ENCODE results near the gene GPC4.

GPC4 gene

DNA sequence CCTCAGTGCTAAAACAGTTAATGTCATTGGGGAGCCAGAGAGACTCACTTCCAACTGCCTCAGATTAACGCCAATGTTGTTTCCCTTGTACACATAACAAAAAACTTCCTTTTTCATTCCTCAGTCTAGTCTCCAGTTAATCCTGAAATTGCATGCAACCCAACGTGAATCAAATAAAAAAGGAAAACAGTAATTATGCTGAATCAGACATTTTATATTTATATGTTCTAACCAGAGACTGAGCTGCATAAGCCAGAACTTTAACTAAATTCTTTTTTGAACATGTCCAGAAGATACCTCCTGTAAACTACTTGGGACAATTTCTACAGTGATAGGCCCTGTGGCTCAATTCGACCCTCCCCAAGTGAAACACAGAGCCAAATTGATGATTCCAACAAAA is 4.7 kb downstream of the GPC4 start:
- no peak for DNase-seq

DNA sequence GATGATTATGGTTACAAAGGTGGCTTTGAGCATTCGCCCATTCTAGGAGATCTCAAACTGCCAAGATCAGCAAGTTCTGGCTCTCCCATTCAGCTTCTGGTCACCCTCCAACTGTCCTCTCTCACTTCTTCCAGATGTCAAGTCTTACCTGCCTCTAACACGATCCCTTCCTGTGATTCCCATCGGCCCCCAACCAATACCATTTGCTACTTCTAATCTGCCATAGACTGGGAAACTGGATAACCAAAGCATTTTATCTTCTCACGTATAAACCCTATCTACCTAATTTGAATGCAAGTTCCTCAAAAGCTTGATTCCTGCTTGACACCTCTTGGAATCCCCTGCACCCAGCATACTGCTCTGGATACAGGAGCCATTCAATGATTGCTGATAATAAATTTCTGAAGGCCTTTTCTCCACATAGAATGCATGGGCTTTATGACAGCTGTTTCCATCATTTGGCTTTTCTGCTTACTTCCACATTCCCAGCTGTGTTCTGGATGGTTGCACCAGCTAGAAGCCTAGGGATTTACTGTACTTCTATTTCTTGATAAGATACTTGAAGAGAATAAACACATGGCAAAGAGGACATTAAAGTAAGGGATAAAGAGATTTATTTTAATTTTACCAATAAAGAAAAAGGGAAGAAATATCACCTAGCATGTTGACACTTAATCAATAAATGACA is 9.6 kb downstream of the GPC4 start:
- no peak for DNase-seq

DNA sequence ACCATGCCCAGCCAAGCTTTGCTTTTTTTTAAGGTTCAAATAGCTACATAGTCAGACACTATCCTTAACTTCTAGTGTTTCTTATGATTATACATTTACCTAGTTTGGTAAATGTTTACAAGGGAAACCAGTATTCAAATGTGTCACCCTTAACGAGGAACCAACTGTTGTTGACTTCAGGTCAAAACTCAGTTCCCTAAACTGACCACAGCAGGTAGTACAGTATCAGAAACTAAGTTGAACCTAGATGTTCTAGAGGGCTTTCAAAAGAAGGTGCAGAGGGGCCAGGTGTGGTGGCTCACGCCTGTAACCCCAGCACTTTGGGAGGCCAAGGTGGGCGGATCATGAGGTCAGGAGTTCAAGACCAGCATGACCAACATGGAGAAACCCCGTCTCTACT is 11.3 kb downstream of the GPC4 start:
- DNase-seq: no peak

DNA sequence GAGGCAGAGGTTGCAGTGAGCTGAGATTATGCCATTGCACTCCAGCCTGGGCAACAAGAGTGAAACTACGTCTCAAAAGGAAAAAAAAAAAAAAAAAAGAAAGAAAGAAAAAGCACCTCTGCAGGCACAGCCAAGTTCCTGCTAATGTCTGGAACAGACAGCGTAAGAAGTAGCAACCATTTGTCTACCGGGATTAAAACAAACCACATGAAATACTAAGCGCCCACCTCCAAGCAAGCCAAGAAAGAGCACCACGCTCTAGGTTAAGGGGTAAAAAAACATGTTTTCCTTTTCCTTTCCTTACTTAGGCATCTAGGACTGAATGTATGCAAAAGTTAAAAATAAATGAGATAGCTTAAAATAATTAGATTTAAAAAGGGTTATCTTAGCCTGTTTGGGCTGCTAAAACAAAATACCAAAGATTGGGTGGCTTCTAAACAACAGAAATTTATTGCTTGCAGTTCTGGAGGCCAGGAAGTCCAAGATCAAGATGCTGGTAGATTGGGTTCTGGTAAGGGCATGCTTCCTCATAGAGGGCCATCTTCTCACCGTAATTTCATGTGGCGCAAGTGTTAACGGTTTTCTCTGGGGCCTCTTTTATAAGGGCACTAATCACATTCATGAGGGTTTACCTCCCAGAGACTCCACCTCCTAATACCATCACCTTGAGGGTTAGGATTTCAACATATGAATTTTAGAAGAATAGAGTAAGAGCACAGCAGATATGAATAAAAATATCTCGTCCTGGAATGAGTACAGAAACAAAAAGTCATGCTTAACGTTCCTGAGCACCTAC is 12.3 kb downstream of the GPC4 start:
- DNase-seq: no peak

DNA sequence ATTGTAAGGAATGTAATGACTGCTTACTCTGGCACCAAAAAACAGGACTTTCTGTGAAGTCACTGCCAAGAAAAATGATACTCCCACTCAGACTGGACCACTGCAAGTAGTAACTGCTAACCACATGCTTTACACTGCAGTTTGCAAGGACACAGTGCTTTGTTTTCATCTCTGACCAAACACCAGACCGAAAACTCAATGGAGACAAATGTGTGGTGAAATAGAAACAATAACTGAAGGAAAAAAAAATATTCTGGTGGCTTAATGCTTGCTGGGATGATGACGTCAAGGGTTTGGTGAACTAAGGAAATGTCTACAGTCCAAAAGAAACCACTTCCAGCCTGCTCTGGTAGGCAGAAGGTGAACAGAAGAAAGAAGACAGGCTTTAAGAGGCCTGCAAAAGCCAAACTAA is 13.2 kb downstream of the GPC4 start:
- DNase-seq: no peak

DNA sequence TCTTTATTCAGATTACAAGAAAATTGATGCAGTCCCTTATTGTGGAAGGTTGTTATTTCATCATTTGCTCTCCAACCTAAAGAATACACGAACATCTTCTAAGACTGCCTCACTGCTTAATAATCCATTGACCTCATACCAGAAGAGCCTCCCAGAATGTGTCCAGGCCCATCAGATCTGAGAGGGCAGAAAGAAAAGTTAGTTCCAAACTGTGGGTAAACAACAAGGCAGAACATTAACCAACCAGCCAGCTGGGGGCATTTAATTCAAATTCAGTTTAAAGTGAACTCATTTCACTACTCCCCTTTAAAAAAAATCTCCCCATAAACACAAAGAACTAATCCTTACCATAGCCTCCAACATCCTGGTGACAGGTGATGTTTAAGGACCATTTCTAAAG is 13.8 kb downstream of the GPC4 start:
- no peak for DNase-seq

DNA sequence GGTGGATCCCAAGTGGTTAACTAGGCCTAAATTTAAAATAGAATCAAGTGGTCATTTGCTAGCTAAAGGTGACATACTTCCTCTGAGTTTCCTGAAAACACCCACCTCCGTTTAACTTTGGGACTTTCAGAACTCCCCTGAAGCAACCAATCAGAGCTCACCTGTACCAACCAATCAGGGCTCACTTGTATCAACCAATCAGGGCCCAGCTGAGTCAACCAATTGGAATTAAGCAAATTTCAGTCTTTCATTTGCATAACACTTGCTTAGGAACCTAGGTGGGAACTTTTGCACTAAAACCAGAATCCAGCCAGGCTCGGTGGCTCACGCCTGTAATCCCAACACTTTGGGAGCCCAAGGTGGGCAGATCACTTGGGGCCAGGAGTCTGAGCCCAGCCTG is 15.9 kb downstream of the GPC4 start:
- no peak for DNase-seq

DNA sequence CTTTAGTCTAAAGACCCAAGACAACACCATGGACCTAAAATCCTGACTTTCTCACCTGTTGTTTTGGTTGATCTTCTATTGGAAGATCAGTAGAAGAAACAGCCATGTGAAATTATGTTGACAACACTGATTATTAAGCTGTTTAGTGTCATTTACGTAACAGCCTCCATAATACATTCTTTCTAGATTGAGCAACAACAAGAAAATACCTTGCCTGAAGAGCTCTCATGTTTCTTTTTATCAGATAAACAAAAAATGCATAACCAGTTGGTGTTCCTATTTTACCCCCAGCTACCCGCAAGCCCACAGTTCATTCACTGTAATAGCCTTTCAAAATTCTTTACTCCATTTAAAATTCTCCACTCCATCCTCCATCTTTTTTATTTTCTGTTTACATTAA is 20.5 kb downstream of the GPC4 start:
- no peak for DNase-seq

DNA sequence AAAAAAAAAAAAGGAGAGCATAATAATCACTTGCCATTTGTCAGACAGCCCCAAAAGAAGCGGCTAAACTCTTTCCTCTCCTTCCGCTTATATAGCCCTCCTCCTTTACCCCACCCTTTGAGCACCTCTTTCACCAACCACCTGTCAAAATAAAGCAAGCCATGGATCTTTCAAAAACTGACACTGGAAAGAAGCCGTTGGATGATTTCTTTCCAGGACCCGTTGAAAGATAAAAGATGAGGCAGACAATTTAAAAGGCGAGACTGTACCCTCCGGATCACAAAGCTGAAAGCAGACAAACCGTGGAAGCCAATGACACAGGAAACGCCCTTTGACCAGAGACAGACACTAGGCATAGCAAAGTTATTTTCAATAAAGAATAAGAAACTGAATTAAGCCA is 22.6 kb downstream of the GPC4 start:
- DNase-seq: no peak

DNA sequence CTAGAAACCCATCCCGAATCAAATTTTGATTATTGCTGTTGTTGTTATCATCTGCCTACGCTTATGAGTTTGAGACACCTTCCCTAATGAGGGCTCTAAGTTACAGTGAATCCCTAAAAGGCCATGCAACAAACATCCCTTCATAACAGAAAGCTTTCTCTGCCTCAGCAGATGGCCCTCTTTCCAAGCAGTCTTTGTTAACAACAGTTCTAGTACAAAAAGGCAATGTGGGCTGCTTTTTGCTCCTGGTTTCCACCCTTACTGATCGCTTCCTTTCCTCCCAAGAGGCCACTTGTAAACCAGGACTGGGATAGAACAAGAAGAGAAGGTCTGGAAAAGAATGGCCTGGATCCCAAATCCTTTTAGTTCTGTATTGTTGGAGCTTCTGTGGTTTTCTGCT is 24.2 kb downstream of the GPC4 start:
- no peak for DNase-seq

DNA sequence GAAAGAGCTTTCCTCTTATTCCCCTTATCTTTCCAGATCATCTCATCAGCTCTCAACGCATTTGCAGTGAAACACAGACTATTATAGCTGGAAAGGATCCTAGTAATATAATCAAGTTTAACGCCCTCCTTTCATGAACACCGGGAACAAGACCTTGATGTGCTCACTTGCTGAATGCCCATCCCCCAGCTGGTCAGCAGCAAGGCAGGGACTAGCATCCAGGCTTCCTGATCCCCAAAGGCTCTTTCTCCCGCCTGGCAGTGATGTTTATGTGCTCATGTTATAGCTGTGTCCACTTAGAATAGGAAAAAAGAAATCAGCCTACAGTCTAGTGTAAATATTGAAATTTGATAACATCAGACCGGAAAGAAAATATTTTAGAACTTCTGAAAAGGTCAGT is 24.6 kb downstream of the GPC4 start:
- no peak for DNase-seq

DNA sequence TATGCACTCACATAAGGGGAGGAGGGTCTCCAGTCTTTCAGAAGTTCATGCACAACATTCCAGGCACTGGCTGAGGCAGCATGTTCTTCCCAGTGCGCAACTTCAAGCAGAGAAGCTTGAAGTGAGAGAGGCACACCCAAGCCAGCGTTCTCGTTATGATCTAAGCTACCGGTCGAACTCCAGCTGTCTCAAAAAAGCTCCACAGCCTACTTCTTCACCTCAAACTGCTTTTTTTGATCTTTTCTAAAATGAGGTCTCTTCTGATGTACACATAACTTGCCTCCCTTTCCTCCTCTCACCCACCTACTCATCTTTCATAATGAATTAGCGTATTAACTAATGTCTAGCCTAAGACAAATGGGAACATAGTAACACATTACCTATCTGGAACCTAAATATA is 25.3 kb downstream of the GPC4 start:
- no peak for DNase-seq

DNA sequence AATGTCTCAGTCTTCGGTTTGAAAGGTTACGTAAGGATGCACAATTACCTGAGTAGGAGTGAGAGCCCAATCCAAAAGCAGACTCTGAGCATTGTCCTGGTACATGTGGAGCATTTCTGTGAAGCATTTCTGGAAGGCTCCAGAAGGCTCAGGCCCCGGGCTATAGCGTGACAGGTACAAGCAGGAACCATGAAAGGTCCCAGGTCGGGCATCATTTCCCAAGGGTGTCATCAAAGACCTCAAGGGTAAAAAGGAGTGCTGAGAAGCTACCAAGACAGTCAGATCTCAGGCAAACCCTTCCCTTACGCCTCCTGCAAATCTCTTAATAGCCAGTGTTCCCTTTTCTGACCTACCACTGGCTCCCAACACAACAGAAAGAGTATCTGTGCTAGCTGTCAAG is 30.8 kb downstream of the GPC4 start:
- no peak for DNase-seq

DNA sequence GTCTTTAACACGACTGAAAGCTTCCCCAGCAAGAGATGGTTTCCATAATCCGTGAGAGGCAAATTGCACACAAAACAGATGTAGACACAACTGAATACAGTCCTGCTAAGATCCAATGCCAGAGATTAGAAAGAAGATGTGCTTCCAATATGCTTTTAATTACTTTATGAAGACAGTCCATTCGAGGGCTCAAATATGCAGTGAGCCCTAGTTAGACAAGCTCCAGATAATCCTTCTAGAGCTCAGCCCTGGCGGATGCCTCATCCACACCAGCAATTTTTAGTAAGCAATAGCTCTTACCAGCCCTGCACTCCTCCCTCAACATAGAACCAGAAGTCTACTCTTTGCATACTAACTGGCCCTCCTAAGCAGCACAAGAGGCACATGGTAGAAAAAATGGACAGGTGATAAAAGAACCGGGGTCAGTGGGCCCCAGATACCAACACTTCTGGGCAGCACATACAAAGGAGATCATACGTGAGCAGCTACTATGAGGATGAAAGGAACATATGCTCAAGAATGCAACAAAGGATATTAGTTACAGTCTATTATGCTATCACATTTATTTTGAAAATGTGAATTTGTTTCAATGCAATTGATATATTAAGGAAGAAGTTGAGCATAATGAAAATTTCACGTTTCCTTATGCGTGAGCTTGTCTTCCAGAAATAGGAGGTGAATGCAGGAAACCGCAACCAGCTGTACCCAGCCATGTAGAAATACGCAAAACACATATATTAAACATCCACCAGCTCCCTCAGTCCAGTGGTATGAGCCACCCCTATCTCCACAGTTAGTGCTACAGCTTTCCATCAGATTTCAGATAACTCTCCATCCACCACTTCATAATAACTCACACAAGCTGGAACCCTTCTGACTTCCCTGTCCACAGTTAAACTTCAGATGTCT is 34.3 kb downstream of the GPC4 start:
- DNase-seq: no peak

DNA sequence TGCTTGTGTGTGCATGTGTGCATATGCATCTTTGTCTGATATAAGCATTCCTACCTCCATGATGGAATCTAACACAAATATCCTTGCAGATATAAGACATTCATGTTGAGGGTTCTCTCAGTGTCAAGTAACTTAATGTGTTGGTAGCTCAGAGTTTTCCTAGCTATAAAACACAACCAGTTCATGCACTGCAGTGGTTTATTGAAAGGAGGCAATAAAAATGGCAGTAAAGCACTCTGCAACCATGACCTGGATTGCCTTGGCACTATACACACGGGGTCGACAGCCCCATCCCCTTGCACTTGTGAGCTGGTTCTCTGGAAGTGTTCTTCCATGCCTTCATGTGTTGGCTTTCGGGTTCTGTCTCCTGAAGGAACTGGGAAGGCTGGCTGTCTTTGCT is 38.9 kb downstream of the GPC4 start:
- DNase-seq: no peak

DNA sequence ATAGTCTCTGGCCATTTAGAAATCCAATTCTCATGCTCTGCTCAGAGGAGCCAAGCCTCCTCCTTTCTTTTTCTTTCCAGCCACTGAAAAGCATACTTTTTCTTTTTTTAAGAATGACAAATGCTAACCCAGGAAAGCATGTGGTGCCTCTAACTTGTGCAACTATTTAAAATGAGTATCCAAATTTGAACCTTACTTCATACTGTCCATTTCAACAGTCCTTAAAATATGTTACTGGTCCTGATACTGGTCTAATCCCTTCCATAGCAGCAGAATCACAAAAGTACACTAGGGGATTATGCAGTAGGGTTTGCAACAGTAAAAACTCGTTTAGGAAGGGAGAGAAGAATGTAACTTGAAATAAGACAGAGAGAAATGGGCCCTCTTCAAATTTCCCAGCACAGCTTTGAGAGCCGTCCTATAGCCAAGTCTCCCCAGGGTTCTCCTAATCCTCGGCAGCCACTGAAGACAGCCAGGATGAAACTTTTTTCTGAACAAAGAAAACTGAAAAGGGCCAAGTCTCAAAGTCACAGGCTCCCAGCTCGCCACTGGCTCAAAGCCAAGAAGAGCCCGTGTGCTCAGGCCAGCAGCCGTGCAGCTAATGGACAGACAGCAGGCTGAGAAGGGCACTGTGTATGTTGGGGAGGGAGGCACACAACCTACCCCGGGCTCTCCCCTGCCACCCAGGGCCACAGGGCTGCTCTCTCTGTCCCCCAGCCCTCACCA is 39.5 kb downstream of the GPC4 start:
- no peak for DNase-seq

DNA sequence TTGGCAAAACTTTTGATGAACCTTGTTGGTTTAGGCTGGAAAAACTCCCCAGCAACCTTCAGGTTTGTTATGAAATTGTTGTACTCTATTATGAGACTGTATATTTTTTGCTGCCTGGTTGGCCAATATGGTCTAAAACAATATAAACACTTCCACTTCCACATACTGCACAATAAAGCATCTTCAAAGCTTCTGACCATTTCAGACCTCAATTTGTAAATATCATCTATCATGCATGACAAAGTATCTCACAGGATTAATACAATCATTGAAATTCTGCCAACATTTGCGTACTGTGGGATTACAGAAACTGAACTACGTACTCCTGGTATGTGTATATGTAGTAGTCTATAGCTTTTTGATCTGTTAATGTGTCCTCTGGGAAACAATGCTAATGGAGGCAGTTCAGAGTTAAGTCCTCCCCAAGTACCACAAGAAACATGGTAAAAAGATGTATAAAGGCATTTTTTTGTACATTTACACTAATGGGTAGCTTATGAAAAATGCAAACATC is 40.4 kb downstream of the GPC4 start:
- no peak for DNase-seq

DNA sequence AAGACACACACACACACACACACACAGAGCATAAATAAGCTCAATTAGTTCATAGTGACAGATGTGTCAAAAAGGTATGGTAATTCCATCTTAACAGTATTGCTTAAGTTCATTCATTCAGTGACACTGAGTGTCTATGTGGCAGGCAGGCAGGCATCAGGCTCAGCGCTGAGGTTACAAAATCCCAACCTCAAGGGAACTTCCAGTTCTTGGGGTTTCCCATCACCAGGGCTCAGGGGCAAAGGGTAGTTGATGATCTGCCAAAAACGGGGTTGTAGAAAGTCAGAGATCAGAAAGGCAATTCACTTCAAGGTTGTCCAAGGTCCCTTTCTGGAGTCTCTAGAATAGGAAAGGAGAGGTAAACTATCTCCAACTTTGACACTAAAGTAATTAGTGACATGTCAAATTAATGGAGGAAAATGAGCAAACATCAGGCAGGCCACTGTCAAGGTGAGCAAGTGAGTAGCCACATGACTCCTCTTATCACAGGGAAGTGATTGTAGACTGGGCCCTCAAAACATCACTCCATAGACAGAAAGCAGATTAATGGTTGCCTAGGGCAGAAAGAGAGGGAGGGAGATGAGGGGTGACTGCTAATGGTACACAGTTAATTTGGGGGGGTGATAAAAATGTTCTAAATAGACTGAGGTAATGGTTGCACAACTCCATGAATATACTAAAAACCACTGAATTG is 41.8 kb downstream of the GPC4 start:
- DNase-seq: no peak

DNA sequence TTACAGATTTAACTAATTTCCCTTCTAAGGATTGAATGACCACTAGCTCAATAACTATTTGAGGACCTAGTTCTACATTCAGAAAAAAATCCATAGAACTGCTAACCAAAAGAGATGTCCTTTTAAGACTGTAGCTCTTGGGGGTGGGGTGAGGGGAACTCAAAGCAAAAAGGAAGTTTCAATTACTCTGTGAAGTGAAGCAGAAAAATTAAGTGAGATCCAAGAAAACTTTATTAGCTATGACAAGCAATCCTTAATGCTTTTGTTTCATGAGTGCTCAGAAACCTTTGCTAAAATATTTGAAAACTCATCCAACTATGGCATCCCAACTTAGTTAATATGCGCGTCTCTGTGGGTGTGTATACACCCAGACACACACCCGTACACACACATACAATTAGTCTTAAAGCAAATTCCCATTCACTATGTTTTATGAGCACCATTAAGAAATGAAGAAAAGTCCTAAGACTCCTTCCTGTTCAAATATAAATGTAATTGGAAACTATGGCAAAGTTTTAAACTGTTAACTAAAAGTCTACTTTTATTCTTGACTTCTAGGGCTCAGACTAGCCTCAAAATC is 44.5 kb downstream of the GPC4 start:
- DNase-seq: no peak

DNA sequence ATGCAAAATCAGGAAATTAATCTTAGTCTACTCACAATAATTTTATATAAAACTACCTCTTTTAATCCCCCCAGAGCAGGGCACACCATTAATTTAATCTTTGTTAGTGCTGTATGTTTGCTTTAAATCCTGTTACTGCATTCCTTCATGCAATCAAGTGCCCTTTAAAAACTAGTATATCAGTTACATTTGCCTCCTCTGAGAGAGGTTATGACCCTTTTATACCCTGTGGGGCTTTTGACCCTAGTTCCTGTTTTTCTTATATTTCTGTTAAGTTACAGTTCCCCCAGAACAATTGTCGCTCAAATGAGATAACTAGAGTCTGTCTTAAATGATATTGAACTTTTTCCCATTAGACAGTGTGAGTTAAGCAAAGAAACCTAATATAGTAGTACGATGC is 46.2 kb downstream of the GPC4 start:
- no peak for DNase-seq

DNA sequence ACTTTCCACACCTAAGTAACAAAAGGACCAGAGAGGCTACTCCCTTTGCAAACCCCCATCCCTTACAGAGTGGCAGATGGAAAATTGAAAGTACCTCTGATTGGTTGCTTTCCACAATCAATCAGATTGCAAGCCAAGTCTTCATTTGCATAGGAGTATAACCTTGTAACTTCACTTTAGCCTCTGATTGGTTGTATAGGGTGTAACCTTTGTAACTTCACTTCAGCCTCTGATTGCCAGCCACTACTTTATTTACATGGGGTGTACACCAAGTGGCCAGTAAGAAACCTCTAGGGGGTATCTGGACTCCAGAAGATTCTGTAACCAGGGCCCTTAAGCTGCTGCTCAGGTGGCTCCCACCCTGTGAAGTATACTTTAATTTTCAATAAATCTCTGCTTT is 48.6 kb downstream of the GPC4 start:
- DNase-seq: no peak
